GM21360 (cell line): ENCODE data around the gene PSPN.
A peak's percentile ranks its signal among the peaks of the same experiment; 100 is the strongest.

Experiments
- ATAC-seq: cut with Tn5 transposase; IDR thresholded peaks from one replicate; pipeline ENCODE4 v1.9.1; 2021; ENCODE audit warnings: mild to moderate bottlenecking, moderate library complexity; ENCODE audit not compliant: unreplicated experiment

PSPN gene, protein sequence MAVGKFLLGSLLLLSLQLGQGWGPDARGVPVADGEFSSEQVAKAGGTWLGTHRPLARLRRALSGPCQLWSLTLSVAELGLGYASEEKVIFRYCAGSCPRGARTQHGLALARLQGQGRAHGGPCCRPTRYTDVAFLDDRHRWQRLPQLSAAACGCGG

DNA sequence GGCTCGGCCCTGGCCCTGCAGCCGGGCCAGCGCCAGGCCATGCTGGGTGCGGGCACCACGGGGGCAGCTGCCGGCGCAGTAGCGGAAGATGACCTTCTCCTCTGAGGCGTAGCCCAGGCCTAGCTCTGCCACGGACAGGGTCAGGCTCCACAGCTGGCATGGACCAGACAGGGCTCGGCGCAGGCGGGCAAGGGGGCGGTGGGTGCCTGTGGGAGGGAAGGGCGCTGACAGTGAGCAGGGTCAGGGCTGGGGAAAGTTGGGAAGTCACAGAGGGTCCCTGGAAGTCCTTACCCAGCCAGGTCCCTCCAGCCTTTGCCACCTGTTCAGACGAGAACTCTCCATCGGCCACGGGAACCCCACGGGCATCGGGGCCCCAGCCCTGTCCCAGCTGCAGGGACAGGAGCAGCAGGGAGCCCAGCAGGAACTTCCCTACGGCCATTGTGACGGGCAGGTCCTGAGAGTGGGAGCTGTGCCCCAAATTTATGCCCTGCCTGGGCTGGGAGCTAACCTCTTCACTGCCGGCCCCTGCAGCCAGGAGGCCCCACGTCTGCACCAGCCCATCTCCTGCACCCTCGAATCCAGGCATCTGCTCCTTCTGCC is at the start of gene PSPN:
Gene PSPN (minus strand): TSS at position 523 of the 600 bp plus-strand sequence. CDS start 84 bp downstream, at position 439.
- ATAC-seq, result no peak

DNA sequence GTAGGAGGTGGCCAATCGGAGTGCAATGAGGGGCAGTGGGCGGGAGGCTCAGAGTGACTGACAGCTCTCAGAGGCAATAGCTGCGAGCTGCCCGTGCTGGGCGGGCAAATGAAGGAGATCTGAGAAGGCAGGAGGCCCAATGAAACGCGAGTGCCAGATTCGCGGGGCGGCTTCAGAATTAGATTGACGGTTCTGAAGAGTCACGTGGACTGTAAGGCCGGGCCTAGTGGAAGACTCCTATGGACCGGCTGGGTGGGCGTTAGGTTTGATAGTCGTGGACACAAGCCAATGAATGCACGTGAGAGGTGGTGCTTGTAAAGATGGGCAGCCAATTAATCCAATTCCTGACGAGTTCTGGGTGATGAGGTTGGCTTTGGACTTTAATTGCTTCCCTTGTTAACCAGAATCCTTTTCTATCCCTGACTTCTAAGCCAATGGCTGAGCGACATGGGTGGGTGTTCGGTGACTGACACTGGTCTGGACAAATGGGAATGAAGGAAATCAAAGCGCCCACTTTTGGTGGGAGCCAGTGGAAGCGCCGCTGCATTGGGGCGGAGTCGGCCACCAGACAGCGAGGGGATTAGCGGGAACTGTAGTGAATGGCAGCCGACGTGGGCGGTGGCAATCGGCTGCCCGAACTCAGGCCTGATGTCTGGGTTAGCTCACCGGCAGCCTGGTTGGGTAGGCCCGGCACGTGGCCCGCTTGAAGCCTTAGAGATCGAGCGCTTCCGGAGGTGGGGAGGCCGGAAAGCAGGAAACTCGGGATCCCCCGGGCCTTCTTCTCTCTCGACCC is 49.4 kb upstream of the PSPN start:
- peak; percentile 81 for ATAC-seq

DNA sequence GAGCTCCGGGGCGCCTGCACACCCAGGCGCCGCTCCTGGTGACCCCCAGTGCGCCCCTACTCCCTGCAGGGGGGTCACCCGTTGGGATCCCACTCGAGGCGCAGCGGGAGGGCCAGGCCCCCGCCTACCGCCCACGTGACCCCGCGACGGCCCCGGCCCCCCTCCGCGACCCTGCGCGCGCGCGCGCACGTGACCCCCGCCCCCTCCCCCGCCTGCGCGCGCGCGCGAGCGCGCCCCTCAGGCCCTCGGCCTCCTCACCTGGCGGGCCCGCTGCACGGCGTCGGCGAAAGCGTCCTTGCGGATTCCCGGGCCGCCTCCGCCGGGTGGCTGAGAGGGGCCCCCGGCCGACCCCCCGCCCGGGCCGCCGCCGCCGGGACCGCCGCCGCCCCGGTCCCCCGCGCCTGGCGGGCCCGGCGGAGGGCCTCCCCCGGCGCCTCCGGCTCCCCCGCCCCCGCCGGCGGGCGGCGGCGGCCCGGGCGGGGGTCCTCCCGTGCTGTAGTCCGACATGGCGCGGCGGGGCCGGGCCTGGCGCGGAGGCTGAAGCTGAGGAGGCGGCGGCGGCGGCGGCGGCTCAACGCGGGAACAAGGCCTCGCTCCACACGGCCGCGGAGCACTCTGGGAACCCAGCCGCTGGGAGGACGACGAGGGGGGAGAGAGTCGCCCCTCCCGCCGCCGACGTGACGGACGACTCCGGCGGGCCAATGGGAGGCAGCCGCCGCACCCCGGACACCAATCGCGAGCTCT is 48.6 kb upstream of the PSPN start, which contains the start of gene KHSRP:
Gene KHSRP (minus strand): TSS at position 617 of the 744 bp plus-strand sequence. CDS start 110 bp downstream, at position 507.
- ATAC-seq, result no peak

DNA sequence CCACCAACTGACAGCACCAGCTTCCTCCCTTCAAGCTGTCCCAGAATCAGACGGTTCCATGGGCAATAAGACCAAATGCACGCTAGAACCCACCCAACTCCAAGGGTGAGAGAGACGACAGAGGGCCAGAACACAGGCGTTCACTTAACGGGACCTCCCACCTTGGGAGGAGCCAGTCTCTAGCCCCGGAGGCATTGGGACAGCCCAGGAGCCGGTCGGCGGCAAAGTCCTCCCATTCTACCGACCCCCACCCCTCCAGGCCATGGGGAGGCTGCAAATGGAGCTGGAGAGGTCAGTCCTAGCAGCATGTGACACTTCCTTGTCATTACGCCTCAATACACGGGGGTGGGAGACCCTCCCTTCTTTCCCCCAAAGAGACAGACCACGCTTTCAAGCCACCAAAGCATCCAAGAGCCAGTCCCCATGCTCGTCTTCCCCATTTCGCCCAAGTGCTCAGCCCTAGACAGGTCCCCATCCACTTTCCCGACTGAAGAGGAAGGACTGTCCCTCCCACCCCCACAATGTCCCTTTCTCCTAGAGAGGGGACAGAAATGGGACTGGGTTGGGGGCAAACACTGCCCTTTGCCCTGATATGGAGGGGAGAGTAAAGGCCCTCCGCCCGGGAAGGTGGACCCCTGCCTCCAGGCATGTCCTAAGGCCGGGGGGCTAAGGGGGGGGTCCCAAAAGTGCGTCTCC is 47.9 kb upstream of the PSPN start:
- no peak for ATAC-seq

DNA sequence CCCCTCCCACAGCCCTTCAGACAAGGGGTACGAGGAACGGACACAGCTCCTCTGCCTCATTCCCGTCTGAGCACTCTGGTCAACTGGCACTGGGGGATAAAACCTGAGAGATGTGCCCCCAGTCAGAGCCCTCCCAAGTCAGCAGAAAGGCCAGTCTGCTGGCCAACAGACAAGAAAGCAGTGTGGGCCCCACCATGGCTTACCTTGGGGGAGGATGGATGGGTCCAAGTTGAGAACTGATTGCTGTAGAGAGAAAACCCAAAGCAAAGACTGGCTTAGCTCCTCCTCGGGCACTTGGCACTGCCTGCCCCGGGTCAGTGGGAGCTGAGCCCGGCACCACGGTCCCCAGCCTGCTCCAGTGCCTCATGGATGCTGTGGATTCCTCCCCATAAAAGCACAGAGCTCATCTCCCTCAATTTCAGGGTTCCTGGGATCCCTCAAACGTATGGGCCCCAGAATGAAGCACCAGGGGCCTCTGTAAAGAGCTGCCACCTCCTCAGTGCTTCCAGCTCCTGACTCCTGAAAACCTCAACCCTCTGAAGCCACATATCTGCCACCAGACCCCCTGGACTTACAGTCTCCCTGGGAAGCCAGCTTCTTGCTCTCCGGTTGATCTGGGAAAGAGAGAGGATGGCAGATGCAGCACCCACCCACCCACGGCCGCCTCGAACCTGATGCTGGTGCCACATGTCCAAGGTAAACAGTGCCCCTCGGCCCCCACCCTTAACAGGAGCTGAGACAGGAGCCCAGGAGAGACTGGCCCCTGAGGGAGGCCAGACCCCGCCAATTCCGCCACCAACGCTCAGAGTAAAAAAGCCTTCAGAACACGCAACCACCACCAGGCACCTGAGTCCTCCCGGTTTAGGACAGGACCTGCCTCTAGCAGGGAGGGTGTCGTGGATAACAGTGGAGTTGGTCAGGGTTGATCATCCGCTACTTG is 45.6 kb upstream of the PSPN start:
- ATAC-seq, result no peak

DNA sequence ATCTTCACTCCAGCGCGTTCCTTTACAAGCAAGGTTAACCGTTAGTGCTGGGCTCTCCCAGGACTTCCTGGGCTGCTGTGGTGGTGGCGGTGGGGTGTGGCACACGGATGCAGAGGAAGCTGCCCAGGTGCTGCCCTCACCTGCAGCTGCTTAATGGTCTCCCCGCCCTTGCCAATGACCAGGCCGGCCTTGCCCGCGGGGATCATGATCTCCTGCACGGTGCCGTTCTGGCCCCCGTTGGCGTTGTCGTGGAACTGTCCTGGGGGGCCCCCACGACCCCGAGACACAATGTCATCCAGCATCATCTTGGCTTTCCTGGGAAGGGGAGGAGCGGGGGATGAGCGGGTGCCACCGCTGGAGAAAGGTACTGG is 42.8 kb upstream of the PSPN start:
- ATAC-seq, result no peak

DNA sequence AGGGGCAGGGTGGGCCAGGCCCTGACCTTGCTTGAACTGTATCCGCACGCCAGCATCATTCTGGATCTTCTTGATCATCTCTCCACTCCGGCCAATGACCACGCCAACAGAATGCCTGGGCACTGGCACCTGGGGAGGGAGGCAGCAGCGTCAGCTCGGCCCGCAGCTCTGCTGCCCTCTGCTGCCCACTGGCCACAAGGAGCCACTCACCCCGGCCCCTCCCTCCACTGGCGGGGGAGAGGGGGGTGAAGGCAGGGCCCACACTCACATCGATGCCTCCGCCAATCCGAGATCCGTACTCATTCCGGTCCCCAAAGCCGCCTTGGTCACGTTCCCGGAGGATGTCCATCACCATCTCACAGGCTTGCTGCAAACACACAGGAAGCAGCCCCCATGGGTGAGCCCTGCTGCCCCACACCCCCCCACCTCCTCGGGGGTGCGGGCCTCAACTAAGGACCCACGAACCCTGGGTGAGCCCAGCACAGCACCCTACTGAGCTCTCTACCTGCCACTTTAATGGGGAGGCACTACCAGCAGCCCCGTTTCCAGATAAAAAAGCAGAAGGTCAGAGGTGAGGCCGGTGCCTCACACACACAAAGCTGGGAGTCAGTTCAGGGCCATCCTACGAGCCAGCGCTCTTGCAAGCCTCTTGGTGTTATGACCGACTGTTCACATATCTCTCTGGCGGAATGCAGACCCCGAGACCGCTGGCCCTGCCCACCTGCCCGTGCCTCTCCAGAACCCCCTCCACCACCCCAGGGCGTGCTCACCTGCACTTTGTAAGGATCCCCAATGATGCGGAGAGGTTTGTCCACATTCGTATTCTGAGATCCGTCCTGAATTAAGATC is 42.2 kb upstream of the PSPN start:
- no peak for ATAC-seq

DNA sequence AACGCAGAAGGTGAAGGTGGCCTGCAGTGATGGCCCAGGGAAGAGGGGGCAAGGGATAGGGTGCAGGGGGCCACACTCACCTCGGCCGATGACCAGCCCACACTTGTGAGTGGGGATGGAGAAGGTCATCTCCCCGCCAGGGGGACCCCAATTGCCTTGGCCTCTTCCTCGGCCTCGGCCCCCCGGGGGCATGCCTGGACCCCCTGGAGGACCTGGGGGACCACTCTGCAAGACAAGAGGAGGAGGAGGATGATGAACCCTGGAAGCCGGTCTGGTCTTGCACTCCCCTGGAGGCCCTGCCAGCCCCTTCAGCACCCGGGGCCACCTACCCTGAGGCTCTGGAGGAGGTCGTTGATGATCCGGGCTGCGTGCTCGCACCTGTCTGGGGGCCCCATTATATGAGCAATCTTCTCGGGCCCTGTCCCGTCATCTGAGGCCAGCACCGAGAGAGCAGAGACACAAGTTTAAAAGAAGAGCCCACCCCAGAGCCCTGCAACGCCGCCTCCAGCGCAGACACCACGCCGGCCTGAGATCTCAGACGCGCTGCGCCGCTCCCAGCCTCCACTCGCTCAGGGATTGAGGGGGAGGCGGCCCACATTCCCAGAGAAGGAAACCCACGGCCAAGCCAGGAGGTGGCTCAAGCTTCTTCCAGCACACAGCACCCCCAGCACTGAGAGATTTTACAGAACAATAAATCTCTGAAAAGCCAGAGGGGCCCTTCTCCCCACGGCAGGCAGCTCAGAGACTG is 41.1 kb upstream of the PSPN start:
- ATAC-seq, result no peak

DNA sequence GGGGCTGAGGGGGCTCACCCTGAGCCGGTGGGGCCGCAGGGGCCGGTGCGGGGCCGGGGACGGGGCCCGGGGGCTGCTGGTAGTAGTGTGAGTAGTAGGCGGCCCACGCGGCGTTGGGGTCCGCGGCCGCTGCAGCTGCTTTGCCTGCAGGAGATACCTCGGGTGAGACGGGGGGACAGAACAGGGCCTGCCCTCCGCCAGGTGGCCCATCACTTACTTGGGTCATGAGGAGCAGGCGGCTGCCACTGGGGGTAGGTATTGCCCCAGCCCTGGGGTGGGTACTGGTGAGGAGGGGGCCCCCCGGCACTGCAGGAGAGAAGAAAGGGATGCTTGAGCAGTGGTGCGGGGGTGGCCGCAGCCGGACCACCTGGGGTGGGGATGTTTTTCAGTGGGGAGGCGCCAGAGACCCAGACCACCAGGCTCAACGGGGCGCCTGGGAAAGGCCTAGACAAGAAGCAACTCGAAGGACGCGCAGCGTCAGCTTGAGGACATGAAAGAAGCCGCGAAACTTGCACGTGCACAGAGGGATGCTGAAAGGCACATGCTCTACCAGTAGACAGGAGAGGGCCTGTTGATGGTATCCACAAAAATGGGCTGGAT is 40.0 kb upstream of the PSPN start:
- no peak for ATAC-seq

DNA sequence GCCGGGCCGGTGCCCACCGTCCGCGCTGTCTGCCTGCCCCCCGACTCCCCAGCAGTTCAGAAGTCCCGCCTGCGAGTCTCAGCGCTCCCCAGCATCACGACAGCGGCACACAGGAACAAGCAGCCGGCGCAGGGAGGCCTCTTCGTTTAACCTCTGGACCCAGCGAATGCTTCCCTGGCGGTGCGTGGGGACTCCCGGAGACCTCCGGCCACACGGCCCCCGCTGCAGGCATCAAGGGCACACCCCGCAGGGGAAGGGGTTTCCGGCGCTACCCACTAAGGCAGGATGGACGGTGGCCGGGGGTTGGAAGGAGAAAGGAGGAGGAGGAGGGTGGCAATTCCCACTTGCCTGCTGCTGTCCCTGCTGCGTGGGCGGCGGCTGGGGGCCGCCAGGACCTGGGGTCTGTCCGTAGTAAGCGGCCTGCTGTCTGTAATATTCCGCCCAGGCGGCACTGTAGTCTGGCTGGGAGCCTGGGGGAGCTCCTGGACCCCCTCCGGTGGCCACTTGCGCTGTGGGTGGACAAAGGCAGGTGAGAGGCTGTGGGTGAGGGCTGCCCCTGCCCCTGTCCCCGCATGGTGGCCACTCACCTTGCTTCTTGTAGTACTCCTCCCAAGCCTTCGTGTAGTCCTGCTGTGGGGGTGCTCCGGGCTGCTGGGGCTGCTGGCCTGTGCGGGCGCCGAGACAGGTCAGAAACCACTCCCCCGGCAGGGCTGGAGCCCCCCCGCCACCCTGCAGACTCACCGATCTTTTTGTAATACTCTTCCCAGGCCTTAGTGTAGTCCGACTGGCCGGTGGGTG is 39.3 kb upstream of the PSPN start:
- ATAC-seq, result no peak

DNA sequence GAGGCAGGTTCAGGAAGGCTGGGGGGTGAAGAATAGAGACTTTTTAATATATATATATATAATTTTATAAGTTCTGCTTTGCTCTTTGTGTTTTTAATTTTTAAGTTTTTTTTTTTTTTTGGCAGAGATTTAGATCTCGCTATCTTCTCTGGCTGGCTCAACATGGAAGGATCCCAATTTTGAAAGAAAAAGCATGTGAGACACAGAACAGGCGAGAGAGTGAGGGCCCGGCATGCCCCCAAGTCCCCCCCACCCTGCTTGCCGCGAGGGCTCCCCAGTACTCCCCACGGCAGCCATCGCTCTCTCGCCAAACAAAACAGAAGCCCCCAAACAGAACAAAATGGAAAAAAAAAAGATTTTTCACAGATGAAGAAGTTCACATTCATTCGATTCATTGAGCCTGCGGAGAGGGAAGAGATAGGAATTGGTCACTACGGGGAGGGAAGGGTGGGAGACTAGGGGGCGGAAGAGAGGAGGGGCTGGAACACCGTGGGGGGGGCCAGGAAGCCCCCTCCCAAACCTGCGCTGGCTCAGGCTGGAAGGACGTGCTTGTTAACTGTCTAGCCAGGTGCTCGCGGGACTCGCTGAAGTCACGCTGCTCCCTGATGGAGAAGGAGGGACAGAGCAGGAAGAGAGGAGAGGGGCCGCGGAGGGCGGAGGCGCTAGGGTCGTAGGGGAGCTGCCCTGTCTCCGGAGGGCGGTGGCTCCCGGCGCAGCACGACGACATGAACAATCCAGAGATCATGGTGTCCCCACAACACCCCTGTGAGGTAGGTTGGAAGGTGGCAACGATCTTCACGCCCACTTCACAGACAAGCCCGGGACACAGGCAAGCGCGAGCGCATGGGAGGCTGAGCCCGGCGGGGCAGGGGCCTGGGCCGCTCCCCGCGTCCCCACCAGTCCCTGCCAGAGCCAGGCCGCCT is 38.2 kb upstream of the PSPN start:
- ATAC-seq, result no peak

DNA sequence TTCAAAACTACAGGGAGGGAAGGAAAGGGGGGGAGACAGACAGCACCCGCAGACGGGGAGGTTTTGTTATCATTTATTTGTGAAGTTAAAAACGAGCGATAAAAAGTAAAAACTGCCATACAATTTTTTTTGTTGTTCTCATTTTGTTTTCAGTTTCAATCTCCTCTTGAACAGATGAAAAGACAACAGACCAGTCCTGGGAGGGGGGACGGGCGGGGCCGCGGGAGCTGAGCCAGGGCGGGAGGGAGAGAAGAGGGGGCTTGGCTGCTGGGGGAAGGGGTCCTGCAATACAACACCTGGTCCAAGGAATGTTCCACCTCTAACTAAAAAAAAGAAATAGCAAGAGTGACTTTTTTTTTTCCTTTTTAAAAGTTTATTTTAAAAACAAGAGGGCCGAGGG is 37.6 kb upstream of the PSPN start:
- ATAC-seq, result no peak

DNA sequence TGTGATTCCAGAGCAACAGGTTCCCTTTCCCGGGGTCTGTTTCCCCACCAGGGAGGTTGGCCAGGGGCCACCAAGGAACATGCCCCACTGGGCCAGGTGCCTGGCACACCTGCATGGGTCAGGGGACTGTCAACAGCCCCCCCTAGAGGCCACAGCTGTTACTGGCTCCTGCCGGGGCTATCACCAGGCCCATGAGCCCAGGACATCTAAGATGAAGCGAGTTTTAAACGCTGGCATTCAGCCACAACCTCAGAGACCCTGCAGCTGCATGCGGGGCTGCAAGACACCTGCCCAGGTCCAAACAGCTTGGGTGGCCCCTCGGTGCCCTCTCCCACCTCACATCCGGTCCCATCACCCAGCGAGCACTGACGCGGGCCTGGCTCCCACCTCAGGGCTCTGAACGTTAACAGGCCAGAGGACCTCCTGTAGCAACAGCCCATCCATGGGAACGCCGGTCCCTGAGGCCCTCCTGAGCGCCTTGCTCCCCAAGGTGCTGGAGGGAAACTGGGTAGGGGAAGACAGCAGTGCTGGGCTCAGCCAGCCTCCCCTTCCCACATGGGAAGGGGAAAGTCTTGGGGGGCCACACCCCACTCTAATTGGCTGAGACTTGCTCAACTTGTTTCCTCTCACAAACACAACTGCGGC is 36.8 kb upstream of the PSPN start:
- no peak for ATAC-seq

DNA sequence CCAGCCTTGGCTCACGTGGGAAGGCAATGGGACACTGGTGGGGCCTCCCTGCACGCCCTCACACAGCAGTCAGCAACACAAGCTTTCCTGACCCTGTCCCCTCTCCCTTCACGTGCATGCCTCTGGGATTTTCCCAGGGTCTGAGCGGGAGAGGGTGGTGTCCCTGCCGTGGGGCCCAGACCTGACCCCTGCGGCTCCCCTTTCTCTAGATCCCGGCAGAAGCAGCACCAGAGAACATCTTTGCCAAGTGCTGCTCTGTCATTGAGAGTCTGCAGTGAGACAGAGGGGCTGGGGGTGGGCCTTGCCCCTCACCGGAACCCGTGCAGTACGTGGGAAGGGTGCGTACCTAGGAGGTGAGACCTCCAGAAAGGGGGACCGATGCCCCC is 36.3 kb upstream of the PSPN start:
- ATAC-seq, result no peak

DNA sequence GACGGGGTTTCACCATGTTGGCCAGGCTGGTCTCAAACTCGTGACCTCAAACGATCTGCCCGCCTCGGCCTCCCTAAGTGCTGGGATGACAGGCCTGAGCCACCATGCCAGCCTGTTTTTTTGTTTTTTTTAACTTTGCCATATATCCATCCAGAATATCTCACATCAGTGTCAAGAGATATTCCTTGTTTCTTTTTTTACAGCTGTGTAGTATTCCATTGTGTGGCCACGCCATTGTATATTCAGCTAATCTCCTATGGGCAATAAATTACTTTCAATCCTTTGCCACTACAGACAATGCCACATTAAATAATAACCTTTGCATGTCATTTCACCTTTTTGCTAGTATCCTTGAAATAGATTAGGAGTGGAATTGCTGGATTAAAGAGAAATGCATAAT is 33.6 kb upstream of the PSPN start:
- no peak for ATAC-seq
